Colonic mucosa (tissue), 4 donors: ENCODE results near the gene ZMAT2. TPM values are rescaled to one million over a fixed set of nuclear protein-coding genes. Genes with fewer than 3 reads are reported as not detected.
"Not testable (repeated sequence)": the region's sequence is repeated elsewhere in the genome, so short reads cannot be mapped to it uniquely, and the experiment has no call there.

Experiments used
- DNase-seq: peaks from one replicate; pipeline ENCODE4 v3.0.0-alpha.2; 2020
- H3K27ac ChIP-seq: fragments of 200-600 bp; one replicate; pipeline ENCODE4 v1.8.0; 2021
- H3K27me3 ChIP-seq: fragments of 200-600 bp; one replicate; pipeline ENCODE4 v1.8.0; 2021
- H3K36me3 ChIP-seq: fragments of 200-600 bp; one replicate; pipeline ENCODE4 v1.8.0; 2021
- H3K4me1 ChIP-seq: fragments of 200-600 bp; one replicate; pipeline ENCODE4 v1.8.0; 2021; ENCODE audit warnings: mild to moderate bottlenecking
- H3K4me3 ChIP-seq: fragments of 200-600 bp; one replicate; pipeline ENCODE4 v1.8.0; 2021
- H3K9ac ChIP-seq, 2 donors: one replicate each; pipeline ENCODE4 v1.7.0; 2013; ENCODE audit warnings: control low read depth in 2 of 2, low read depth in 2 of 2, low read length in 2 of 2
- H3K9me3 ChIP-seq: fragments of 200-600 bp; one replicate; pipeline ENCODE4 v1.8.0; 2021
- intact Hi-C: fragments of 100-400 bp; cut with DNase I; formaldehyde crosslinking; loops from one replicate; pipeline ENCODE4 v1.14.1; 2022
- total RNA-seq, 2 donors: library from RNA; stranded (reverse); fragmentation: NEBNext Ultra II Directional in 1 of 2; extraction: Animal tissue kit (Norgen Biotek cat#: 25700) in 1 of 2; gene quantifications; one replicate each; pipeline ENCODE4 v1.2.1, GENCODE V29; 2021
- TF ChIP-seq, protein P1 (sequence below): fragments of 200-600 bp; IDR thresholded peaks from one replicate; pipeline ENCODE4 v1.8.0; 2022; ENCODE audit warnings: antibody characterized with exemption, mild to moderate bottlenecking
- donor health status: healthy.
- donor health status: DM: no; HTN: no; CAD: no.
- donor health status: DM: no; HTN: no; CAD: no.

Gene ZMAT2, protein sequence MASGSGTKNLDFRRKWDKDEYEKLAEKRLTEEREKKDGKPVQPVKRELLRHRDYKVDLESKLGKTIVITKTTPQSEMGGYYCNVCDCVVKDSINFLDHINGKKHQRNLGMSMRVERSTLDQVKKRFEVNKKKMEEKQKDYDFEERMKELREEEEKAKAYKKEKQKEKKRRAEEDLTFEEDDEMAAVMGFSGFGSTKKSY
- total RNA-seq = 10 to 100 TPM; 43.8 to 49.4 TPM

DNA sequence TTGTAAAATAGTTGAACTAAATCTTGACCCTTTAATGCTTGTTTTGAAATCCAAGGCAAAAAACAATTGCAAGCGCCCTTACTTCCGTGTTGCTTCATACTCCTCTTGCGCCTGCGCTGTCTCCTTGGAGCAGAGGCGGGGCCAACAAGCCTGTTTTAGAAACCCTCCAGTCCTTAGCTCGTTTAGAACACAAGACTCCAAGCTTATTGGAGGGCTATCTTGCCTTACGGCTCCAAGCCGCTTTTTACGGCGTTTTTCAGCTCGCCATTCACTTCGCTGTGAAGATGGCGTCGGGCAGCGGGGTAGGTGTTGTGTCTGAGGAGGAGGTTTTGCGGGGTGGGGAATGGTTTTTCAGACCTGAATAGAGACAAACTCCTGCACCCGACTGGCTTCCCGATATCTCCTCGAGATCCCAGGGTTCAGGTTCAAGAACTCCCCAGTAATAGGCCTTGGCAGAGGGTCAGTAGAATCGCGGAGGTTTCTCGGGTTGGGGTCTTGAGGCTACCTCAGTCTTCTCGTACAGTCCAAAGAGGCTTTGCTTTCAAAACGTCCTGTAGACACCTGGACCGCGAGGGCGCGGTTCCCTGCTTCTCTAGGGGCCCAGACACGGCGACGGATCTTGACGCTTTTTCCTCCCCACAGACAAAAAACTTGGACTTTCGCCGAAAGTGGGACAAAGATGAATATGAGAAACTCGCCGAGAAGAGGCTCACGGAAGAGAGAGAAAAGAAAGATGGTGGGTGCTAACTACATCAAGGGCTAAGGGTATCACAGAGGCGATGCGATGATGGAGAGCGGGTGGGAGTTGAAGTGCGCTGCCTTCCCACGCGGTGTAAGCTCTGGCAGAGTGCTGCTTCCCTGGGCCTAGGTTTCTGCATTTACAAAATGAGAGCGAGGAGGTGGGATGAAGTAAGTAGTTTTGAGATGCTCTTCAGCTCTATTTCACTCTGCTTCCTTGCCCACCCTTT is at the start of gene ZMAT2:
ZMAT2 (plus strand) TSS at position 271 of the 968 bp plus-strand sequence; CDS start at position 285, 14 bp downstream.
- peaks cover 28% of the 10 kb centered on the region for H3K36me3 ChIP-seq
- DNase-seq = peak; percentile 98

DNA sequence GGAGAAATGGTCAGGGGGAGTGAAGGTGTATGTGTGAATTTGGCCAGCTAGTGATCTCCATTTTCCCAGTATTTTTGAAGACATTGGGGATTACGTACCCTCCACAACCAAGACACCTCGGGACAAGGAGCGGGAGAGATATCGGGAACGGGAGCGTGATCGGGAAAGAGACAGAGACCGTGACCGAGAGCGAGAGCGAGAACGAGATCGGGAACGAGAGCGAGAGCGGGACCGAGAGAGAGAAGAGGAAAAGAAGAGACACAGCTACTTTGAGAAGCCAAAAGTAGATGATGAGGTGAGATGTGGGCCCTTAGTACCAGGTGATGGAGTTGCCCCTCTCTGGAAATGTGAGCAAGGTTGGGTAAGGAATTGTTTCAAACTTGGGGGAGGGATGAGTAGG is 41.4 kb upstream of the ZMAT2 start:
- intact Hi-C loops = no loop called here
- Histone ChIP-seq H3K9me3 (no peaks in the 10 kb centered on the region), H3K27me3 (no peaks in the 10 kb centered on the region), H3K4me1 (no peaks in the 10 kb centered on the region), H3K9ac (no peak overlapping the region), H3K27ac (no peak overlapping the region), H3K4me3 (no peak overlapping the region), H3K36me3 (peaks cover 38% of the 10 kb centered on the region)
- no peak for DNase-seq
- TF ChIP-seq, protein P1, sequence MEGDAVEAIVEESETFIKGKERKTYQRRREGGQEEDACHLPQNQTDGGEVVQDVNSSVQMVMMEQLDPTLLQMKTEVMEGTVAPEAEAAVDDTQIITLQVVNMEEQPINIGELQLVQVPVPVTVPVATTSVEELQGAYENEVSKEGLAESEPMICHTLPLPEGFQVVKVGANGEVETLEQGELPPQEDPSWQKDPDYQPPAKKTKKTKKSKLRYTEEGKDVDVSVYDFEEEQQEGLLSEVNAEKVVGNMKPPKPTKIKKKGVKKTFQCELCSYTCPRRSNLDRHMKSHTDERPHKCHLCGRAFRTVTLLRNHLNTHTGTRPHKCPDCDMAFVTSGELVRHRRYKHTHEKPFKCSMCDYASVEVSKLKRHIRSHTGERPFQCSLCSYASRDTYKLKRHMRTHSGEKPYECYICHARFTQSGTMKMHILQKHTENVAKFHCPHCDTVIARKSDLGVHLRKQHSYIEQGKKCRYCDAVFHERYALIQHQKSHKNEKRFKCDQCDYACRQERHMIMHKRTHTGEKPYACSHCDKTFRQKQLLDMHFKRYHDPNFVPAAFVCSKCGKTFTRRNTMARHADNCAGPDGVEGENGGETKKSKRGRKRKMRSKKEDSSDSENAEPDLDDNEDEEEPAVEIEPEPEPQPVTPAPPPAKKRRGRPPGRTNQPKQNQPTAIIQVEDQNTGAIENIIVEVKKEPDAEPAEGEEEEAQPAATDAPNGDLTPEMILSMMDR = no peak

More for the DNA sequence above, at the start of gene ZMAT2:
- TF ChIP-seq, protein P1 = no peak
- no peaks in the 10 kb centered on the region for H3K9me3 ChIP-seq
- peak within 1 kb of the TSS; percentile 55 for H3K27ac ChIP-seq
- peaks cover 9% of the 10 kb centered on the region for H3K4me1 ChIP-seq
- peak within 1 kb of the TSS; percentile 72 to 89 for H3K9ac ChIP-seq
- H3K27me3 ChIP-seq = no peaks in the 10 kb centered on the region
- H3K4me3 ChIP-seq = peak within 1 kb of the TSS; percentile 95
- intact Hi-C loops = loop anchor here (10.0 kb wide), 1 partner anchor 156 kb away; the partner anchor contains the start of gene EIF4EBP3

DNA sequence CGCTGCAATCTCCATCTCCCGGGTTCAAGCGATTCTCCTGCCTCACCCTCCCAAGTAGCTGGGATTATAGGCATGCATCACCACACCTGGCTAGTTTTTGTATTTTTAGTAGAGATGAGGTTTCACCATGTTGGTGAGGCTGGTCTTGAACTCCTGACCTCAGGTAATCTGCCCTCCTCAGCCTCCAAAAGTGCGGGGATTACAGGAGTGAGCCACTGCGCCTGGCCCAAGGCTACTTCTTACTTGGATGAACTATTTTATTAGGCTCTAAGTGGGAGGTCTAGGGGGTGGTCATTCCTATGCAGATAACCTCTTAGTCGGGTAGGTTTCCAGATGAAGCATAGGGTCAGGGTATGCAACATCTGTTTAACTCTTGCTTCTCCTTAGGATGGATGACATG is 39.9 kb upstream of the ZMAT2 start:
- H3K4me3 ChIP-seq, DNase-seq, H3K27me3 ChIP-seq, H3K9me3 ChIP-seq, H3K27ac ChIP-seq, H3K4me1 ChIP-seq, H3K9ac ChIP-seq, intact Hi-C loops: not testable (repeated sequence)
- peaks cover 31% of the 10 kb centered on the region for H3K36me3 ChIP-seq

DNA sequence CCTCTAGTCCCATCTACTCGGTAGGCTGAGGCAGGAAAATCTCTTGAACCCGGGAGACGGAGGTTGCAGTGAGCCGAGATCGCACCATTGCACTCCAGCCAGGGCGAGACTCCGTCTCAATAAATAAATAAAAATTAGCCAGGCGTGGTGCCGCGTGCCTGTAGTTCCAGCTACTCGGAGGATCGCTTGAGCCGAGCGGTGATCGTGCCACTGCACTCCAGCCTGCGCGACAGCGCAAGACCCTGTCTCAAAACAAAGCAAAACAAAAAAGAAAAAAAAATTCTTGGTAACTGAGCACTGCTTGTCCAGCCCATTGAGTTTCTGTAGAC is 36.3 kb upstream of the ZMAT2 start:
- H3K36me3 ChIP-seq = peaks cover 9% of the 10 kb centered on the region
- no peak for DNase-seq

DNA sequence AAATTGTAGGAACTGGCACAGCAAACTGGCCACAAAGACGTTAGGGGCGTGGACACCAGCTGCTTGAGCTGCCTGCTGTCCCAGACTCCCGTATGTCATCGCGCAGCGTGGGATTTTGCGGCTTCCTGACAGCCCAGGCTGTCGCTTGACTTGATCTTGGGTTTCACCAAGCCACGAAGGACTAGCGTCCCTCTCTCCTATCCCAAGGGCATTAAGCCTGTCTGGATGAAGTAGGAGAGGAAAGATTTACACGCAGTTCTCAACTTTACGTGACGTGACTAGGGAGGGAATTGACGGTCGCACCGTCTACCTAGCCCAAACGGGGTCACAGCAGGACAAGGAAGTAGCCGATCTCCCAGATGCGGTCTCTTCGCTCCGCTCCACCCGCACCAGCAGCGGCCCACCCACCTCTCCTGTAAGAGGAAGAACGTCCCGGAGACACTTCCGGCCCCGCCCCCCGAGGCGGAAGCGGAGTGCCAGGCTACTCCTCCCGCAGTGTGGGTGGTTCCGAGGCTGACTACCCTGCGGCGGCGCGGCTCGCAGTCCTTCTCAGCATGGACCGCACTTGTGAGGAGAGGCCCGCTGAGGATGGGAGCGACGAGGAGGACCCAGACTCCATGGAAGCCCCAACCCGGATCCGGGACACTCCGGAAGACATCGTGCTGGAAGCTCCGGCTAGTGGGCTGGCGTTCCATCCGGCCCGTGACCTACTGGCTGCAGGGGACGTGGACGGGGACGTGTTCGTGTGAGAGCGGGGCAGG is 35.7 kb upstream of the ZMAT2 start, which contains the start of gene WDR55:
WDR55 (plus strand) TSS at position 546 of the 761 bp plus-strand sequence; CDS start at position 555, 9 bp downstream.
- H3K4me1 ChIP-seq = peaks cover 8% of the 10 kb centered on the region
- intact Hi-C loops = loop anchor here (2.0 kb wide), 1 partner anchor 26 kb away; the partner anchor contains the start of genes HARS1 and HARS2
- H3K36me3 ChIP-seq = peaks cover 10% of the 10 kb centered on the region
- peak; percentile 99 for DNase-seq
- TF ChIP-seq, protein P1 = no peak
- H3K4me3 ChIP-seq = peak within 1 kb of the TSS; percentile 96
- H3K9me3 ChIP-seq = no peaks in the 10 kb centered on the region
- H3K27ac ChIP-seq = peak within 1 kb of the TSS; percentile 97
- H3K27me3 ChIP-seq = no peaks in the 10 kb centered on the region
- H3K9ac ChIP-seq = peak within 1 kb of the TSS; percentile 80 to 86

More for the DNA sequence above, 36.3 kb upstream of the ZMAT2 start:
- Histone ChIP-seq H3K9me3 (no peaks in the 10 kb centered on the region), H3K27me3 (no peaks in the 10 kb centered on the region), H3K27ac (peak overlapping the region; percentile 97), H3K4me3 (peak overlapping the region; percentile 96), H3K4me1 (peaks cover 8% of the 10 kb centered on the region), H3K9ac (peak overlapping the region; percentile 68 to 86)
- intact Hi-C loops = loop anchor here (2.0 kb wide), 1 partner anchor 27 kb away; the partner anchor contains the start of genes HARS1 and HARS2
- TF ChIP-seq, protein P1 = no peak

DNA sequence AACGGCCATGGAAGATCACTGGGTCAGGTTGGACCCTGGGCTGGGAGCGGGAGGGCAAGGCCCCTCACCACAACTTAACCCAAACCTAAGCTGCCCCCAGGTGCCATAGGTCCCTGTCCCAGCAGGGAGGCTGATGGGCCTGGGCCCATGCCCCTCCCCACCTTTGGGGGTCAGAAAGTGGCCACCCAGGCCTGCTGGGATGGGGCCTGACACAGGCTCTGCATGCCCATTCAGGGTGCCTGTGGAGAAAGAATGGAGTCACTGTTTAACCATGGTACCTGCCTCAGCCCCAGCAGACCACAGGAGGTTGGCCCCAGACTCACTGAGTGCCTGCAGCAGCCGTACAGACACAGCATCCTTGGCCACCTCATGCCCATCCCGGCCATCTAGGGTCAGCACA is 29.2 kb upstream of the ZMAT2 start:
- intact Hi-C loops = not testable (repeated sequence)

More for the DNA sequence above, 29.2 kb upstream of the ZMAT2 start:
- peak overlapping the region in 1 of 2 donors; percentile 39 for H3K9ac ChIP-seq
- H3K27me3 ChIP-seq, H3K27ac ChIP-seq, DNase-seq, H3K9me3 ChIP-seq, H3K4me3 ChIP-seq, H3K4me1 ChIP-seq: not testable (repeated sequence)
- peaks cover 11% of the 10 kb centered on the region for H3K36me3 ChIP-seq
